ENCODE measurements around the gene FOXD2. TPM values are rescaled to one million over a fixed set of nuclear protein-coding genes. Genes with fewer than 3 reads are reported as not detected.

The FOXD2 gene
- polyA plus RNA-seq, 1 of the 3 experiments (the other 2 are of a cell fraction): not detected

DNA sequence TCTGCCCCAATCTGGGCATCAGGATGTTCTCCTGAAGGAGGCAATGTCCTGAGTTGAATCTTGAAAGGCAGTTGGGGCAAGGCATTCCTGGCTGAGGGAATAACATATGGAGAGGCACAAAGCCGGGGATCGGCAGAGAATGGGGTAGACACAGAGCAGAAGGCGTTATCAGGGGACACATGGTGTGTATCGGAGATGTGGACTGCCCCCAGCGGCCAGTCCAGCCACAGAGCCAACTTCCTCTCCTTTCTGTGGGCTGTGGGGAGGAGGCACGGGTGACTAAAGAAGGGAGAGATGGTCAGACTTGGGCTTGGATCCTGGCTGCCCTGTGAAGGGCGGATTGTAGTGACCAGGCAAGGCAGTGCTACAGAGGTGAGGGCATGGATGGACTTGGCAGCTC, 32.1 kb downstream of the FOXD2 start:
- WGBS (ENCODE audit: low lambda C conversion rate): 71% methylated on average over 7 of the region's 7 CpGs
- Histone ChIP-seq H3K9ac (no peak overlapping the region), H3K4me3 (ENCODE audit: low read depth in 2 of 2, low read length in 1 of 2) (no peak overlapping the region), H3K4me1 (ENCODE audit: control insufficient read depth in 1 of 2, insufficient read depth in 2 of 2, low read depth in 1 of 2, low read length in 1 of 2) (peaks cover 0 to 5% of the 10 kb centered on the region in 2 experiments; a peak in 1 of 4 replicates), H3F3A (replicated peaks; ENCODE audit: insufficient read depth) (no peaks in the 10 kb centered on the region), H3K27me3 (ENCODE audit: insufficient read depth) (no peaks in the 10 kb centered on the region; the same call in 1 of the 2 replicates), H3K4me2 (no peak overlapping the region), H2AFZ (ENCODE audit: low read depth) (no peak overlapping the region), H3K79me2 (ENCODE audit: insufficient read depth) (no peaks in the 10 kb centered on the region), H4K20me1 (ENCODE audit: insufficient read depth) (no peaks in the 10 kb centered on the region), H3K27ac (ENCODE audit: low read depth in 2 of 2, low read length in 1 of 2) (no peak overlapping the region), H3K36me3 (replicated peaks in 1 of 2; ENCODE audit: control insufficient read depth in 1 of 2, insufficient read depth in 2 of 2, low read length in 1 of 2) (no peaks in the 10 kb centered on the region), H3K9me3 (no peaks in the 10 kb centered on the region), H3K9me2 (no peaks in the 10 kb centered on the region)
- no peak for TF ChIP-seq SIN3A (IDR thresholded peaks at IDR 0.05; ENCODE audit: borderline replicate concordance, low read depth, low read length)
- no peak for TF ChIP-seq NFIC (IDR thresholded peaks at IDR 0.05; ENCODE audit: borderline replicate concordance)
- TF ChIP-seq FOSL2 (IDR thresholded peaks at IDR 0.05; ENCODE audit: borderline replicate concordance, low read depth): no peak
- TF ChIP-seq TCF12 (IDR thresholded peaks at IDR 0.05): no peak
- no peak for TF ChIP-seq TEAD4 (IDR thresholded peaks at IDR 0.05; ENCODE audit: borderline replicate concordance, insufficient read depth)
- TF ChIP-seq YY1 (IDR thresholded peaks at IDR 0.05; ENCODE audit: low read depth): no peak
- TF ChIP-seq, protein P1, sequence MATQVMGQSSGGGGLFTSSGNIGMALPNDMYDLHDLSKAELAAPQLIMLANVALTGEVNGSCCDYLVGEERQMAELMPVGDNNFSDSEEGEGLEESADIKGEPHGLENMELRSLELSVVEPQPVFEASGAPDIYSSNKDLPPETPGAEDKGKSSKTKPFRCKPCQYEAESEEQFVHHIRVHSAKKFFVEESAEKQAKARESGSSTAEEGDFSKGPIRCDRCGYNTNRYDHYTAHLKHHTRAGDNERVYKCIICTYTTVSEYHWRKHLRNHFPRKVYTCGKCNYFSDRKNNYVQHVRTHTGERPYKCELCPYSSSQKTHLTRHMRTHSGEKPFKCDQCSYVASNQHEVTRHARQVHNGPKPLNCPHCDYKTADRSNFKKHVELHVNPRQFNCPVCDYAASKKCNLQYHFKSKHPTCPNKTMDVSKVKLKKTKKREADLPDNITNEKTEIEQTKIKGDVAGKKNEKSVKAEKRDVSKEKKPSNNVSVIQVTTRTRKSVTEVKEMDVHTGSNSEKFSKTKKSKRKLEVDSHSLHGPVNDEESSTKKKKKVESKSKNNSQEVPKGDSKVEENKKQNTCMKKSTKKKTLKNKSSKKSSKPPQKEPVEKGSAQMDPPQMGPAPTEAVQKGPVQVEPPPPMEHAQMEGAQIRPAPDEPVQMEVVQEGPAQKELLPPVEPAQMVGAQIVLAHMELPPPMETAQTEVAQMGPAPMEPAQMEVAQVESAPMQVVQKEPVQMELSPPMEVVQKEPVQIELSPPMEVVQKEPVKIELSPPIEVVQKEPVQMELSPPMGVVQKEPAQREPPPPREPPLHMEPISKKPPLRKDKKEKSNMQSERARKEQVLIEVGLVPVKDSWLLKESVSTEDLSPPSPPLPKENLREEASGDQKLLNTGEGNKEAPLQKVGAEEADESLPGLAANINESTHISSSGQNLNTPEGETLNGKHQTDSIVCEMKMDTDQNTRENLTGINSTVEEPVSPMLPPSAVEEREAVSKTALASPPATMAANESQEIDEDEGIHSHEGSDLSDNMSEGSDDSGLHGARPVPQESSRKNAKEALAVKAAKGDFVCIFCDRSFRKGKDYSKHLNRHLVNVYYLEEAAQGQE (IDR thresholded peaks at IDR 0.05; ENCODE audit: low read depth, low read length): no peak
- TF ChIP-seq TAF1 (IDR thresholded peaks at IDR 0.05; ENCODE audit: borderline replicate concordance, low read depth, low read length): no peak
- TF ChIP-seq RAD21 (IDR thresholded peaks at IDR 0.05; ENCODE audit: low read length): no peak
- no peak for DNase-seq
- POLR2A ChIA-PET: no interaction called here
- CTCF ChIA-PET: interaction anchor here (3.4 kb wide), 1 partner anchor 33 kb away, joined by 21 read pairs; the partner anchor contains the start of gene FOXD2

DNA sequence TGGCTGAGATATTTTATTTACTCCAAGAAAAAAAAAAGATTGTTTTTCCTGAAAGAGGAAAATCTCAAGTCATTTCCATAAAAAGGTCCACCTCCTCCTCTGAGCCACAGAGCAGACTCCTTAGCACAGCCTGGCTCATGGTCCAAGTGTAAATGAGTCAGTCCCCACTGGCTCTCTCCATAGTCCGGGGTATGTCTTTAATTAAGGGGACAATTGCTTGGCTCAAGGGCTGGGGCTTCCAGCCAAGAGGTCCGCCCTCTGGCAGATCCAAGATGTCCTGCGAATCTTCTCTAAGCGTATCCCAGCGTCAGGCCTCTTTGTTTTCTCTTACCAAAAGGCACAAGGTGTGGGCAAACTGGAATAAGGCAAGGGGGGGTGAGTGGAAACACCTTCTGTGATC, 33.3 kb downstream of the FOXD2 start:
- Histone ChIP-seq H3K36me3 (replicated peaks in 1 of 2; ENCODE audit: control insufficient read depth in 1 of 2, insufficient read depth in 2 of 2, low read length in 1 of 2) (no peaks in the 10 kb centered on the region), H4K20me1 (ENCODE audit: insufficient read depth) (no peaks in the 10 kb centered on the region), H3K9me3 (no peaks in the 10 kb centered on the region), H3K4me1 (ENCODE audit: control insufficient read depth in 1 of 2, insufficient read depth in 2 of 2, low read depth in 1 of 2, low read length in 1 of 2) (peaks cover 0 to 5% of the 10 kb centered on the region in 2 experiments; a peak in 1 of 4 replicates), H3K27ac (ENCODE audit: low read depth in 2 of 2, low read length in 1 of 2) (no peak overlapping the region), H3F3A (replicated peaks; ENCODE audit: insufficient read depth) (no peaks in the 10 kb centered on the region), H2AFZ (ENCODE audit: low read depth) (no peak overlapping the region), H3K27me3 (ENCODE audit: insufficient read depth) (no peaks in the 10 kb centered on the region; the same call in 1 of the 2 replicates), H3K79me2 (ENCODE audit: insufficient read depth) (no peaks in the 10 kb centered on the region), H3K4me3 (ENCODE audit: low read depth in 2 of 2, low read length in 1 of 2) (no peak overlapping the region), H3K9ac (no peak overlapping the region), H3K9me2 (no peaks in the 10 kb centered on the region), H3K4me2 (no peak overlapping the region)
- CTCF ChIA-PET: interaction anchor here (3.4 kb wide), 1 partner anchor 35 kb away, joined by 21 read pairs; the partner anchor contains the start of gene FOXD2
- POLR2A ChIA-PET: no interaction called here
- 45% methylated on average over 5 of the region's 5 CpGs for WGBS (ENCODE audit: low lambda C conversion rate)
- no peak for DNase-seq
- TF ChIP-seq YY1 (IDR thresholded peaks at IDR 0.05; ENCODE audit: low read depth) (no peak), NFIC (IDR thresholded peaks at IDR 0.05; ENCODE audit: borderline replicate concordance) (no peak), GABPA (IDR thresholded peaks at IDR 0.05; ENCODE audit: low read depth) (no peak), FOXJ3 (CRISPR knock-in tag; IDR thresholded peaks at IDR 0.05) (no peak), TEAD4 (IDR thresholded peaks at IDR 0.05; ENCODE audit: borderline replicate concordance, insufficient read depth) (no peak)
- TF ChIP-seq, protein P2, sequence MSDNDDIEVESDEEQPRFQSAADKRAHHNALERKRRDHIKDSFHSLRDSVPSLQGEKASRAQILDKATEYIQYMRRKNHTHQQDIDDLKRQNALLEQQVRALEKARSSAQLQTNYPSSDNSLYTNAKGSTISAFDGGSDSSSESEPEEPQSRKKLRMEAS (IDR thresholded peaks at IDR 0.05; ENCODE audit: low read depth): no peak
- TF ChIP-seq, protein P3, sequence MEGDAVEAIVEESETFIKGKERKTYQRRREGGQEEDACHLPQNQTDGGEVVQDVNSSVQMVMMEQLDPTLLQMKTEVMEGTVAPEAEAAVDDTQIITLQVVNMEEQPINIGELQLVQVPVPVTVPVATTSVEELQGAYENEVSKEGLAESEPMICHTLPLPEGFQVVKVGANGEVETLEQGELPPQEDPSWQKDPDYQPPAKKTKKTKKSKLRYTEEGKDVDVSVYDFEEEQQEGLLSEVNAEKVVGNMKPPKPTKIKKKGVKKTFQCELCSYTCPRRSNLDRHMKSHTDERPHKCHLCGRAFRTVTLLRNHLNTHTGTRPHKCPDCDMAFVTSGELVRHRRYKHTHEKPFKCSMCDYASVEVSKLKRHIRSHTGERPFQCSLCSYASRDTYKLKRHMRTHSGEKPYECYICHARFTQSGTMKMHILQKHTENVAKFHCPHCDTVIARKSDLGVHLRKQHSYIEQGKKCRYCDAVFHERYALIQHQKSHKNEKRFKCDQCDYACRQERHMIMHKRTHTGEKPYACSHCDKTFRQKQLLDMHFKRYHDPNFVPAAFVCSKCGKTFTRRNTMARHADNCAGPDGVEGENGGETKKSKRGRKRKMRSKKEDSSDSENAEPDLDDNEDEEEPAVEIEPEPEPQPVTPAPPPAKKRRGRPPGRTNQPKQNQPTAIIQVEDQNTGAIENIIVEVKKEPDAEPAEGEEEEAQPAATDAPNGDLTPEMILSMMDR (IDR thresholded peaks at IDR 0.05): no peak
- TF ChIP-seq, protein P1 (IDR thresholded peaks at IDR 0.05; ENCODE audit: low read depth, low read length): no peak
- TF ChIP-seq, protein P4, sequence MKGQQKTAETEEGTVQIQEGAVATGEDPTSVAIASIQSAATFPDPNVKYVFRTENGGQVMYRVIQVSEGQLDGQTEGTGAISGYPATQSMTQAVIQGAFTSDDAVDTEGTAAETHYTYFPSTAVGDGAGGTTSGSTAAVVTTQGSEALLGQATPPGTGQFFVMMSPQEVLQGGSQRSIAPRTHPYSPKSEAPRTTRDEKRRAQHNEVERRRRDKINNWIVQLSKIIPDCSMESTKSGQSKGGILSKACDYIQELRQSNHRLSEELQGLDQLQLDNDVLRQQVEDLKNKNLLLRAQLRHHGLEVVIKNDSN (IDR thresholded peaks at IDR 0.05; ENCODE audit: borderline replicate concordance, low read depth): no peak
- TF ChIP-seq, protein P5, sequence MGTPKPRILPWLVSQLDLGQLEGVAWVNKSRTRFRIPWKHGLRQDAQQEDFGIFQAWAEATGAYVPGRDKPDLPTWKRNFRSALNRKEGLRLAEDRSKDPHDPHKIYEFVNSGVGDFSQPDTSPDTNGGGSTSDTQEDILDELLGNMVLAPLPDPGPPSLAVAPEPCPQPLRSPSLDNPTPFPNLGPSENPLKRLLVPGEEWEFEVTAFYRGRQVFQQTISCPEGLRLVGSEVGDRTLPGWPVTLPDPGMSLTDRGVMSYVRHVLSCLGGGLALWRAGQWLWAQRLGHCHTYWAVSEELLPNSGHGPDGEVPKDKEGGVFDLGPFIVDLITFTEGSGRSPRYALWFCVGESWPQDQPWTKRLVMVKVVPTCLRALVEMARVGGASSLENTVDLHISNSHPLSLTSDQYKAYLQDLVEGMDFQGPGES (IDR thresholded peaks at IDR 0.05; ENCODE audit: low read depth, low read length): no peak
